ENCODE results near the gene TMEM53. TPM values are rescaled to one million over a fixed set of nuclear protein-coding genes. Genes with fewer than 3 reads are reported as not detected.

TMEM53 gene
- total and polyA plus RNA-seq, 2 of the 8 experiments (the other 6 are each of a cell fraction or from before 2014, with no cell fraction given) = 6.7 to 27.9 TPM

DNA sequence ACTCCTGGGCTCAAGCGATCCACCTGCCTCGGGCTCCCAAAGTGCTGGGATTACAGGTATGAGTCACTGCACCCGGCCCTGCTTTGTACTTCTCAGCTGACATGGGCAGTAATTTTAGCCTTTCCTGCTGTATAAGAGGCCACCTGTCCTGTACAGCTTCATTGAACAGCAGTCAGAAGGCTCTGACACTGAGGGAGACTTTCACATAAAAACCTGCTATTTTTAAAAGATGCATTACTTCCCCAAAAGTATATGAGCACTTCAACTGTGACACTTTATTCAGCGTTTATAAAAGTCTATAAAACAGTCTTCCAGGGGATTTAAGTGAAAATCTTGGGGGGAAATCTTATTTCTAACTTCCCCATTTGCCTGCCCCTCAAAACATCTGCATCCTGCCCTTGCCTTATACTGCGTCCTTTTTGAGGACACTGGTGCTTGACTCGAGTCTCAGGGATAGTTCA, 39.1 kb upstream of the TMEM53 start:
- H3K56ac ChIP-seq (replicated peaks; ENCODE audit: insufficient read length, low read depth, low read length) = no peak overlapping the region
- H3K79me1 ChIP-seq (ENCODE audit: low read depth, low read length) = no peaks in the 10 kb centered on the region
- CTCF ChIA-PET (ENCODE audit: partially characterized antibody) = interaction anchor here (1.5 to 10.2 kb wide), 3 partner anchors 11 to 18 kb away, joined by 4 to 107 read pairs (median 25); partner anchors contain the start of gene RNU5D-1
- no peak overlapping the region for H2BK20ac ChIP-seq (ENCODE audit: low read length)
- H3K23ac ChIP-seq (ENCODE audit: insufficient read length) = no peak overlapping the region
- peaks cover 0 to 3% (median 0%) of the 10 kb centered on the region in 4 experiments; a peak in 1 of 7 replicates for H3K27me3 ChIP-seq (replicated peaks in 1 of 4; ENCODE audit: control insufficient read depth in 3 of 4, extremely low read depth in 1 of 4, insufficient read depth in 3 of 4, low read length in 3 of 4)
- no peaks in the 10 kb centered on the region for H4K20me1 ChIP-seq (replicated peaks in 1 of 2; ENCODE audit: control insufficient read depth in 1 of 2, insufficient read depth in 2 of 2, low read length in 2 of 2)
- H2AFZ ChIP-seq (ENCODE audit: low read length) = no peak overlapping the region
- H3K4ac ChIP-seq (replicated peaks; ENCODE audit: insufficient read length, low read depth, low read length) = no peak overlapping the region
- H3K9me3 ChIP-seq (ENCODE audit: insufficient read depth in 2 of 2, low read depth in 1 of 2, low read length in 1 of 2) = no peaks in the 10 kb centered on the region; a peak in 1 of 4 replicates
- H4K5ac ChIP-seq (ENCODE audit: insufficient read length, low read depth, low read length) = no peak overlapping the region
- no peak overlapping the region for H3K9ac ChIP-seq (replicated peaks in 1 of 4; ENCODE audit: extremely low read depth in 1 of 4, low read depth in 3 of 4, low read length in 3 of 4)
- no peak overlapping the region for H2AK5ac ChIP-seq (ENCODE audit: low read depth, low read length)
- POLR2A ChIA-PET (ENCODE audit: partially characterized antibody) = interaction anchor here (1.1 to 3.6 kb wide), 3 partner anchors 8 to 106 kb away, joined by 4 to 30 read pairs (median 9); partner anchors contain the start of gene RNU5D-1
- H3K4me1 ChIP-seq (replicated peaks in 1 of 4; ENCODE audit: control insufficient read depth in 3 of 4, insufficient read depth in 4 of 4, low read length in 3 of 4) = no peaks in the 10 kb centered on the region; a peak in 2 of 7 replicates
- no peak for DNase-seq (ENCODE audit: low read depth in 1 of 2, low spot score in 2 of 2)
- FAIRE-seq = no peak
- H2BK12ac ChIP-seq (ENCODE audit: low read depth, low read length) = no peak overlapping the region
- no peaks in the 10 kb centered on the region for H3K79me2 ChIP-seq (ENCODE audit: control insufficient read depth in 1 of 2, insufficient read depth in 2 of 2, low read length in 2 of 2)
- H3K14ac ChIP-seq (ENCODE audit: insufficient read length) = no peak overlapping the region
- H3K23me2 ChIP-seq (ENCODE audit: low read depth, low read length) = no peaks in the 10 kb centered on the region; the same call in 1 of the 2 replicates
- H4K8ac ChIP-seq (ENCODE audit: extremely low read depth, insufficient read depth, low read length) = no peak overlapping the region
- H3K4me3 ChIP-seq (ENCODE audit: extremely low read depth in 1 of 4, insufficient read depth in 2 of 4, low read depth in 3 of 4, low read length in 4 of 4) = no peak overlapping the region
- TF ChIP-seq RFX5 (IDR thresholded peaks at IDR 0.05; ENCODE audit: borderline replicate concordance, low read depth, low read length) = no peak
- no peak for TF ChIP-seq CREB1 (IDR thresholded peaks at IDR 0.05)
- TF ChIP-seq POLR2AphosphoS5 (IDR thresholded peaks at IDR 0.05; ENCODE audit: low read depth, low read length) = no peak
- TF ChIP-seq, protein P1, sequence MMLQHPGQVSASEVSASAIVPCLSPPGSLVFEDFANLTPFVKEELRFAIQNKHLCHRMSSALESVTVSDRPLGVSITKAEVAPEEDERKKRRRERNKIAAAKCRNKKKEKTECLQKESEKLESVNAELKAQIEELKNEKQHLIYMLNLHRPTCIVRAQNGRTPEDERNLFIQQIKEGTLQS (IDR thresholded peaks at IDR 0.05; ENCODE audit: insufficient read depth, low read depth, low read length) = no peak
- TF ChIP-seq SP1 (IDR thresholded peaks at IDR 0.05; ENCODE audit: low read depth, low read length) = no peak
- no peak for TF ChIP-seq SIRT6 (IDR thresholded peaks at IDR 0.05; ENCODE audit: low read length)
- no peak for TF ChIP-seq EGR1 (IDR thresholded peaks at IDR 0.05; ENCODE audit: borderline replicate concordance, low read depth, low read length)
- TF ChIP-seq HDAC2 (IDR thresholded peaks at IDR 0.05; ENCODE audit: borderline replicate concordance in 1 of 2, low read depth in 2 of 2, low read length in 2 of 2) = no peak
- TF ChIP-seq EP300 (IDR thresholded peaks at IDR 0.05; ENCODE audit: borderline replicate concordance in 1 of 2, low read depth in 2 of 2, low read length in 2 of 2) = no peak
- no peak for TF ChIP-seq JUN (IDR thresholded peaks at IDR 0.05; ENCODE audit: low read depth, low read length)
- no peak for TF ChIP-seq CBX8 (IDR thresholded peaks at IDR 0.05; ENCODE audit: borderline replicate concordance, low read depth, low read length)
- TF ChIP-seq SIX5 (IDR thresholded peaks at IDR 0.05; ENCODE audit: low read depth, low read length) = no peak
- TF ChIP-seq, protein P2, sequence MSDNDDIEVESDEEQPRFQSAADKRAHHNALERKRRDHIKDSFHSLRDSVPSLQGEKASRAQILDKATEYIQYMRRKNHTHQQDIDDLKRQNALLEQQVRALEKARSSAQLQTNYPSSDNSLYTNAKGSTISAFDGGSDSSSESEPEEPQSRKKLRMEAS (IDR thresholded peaks at IDR 0.05) = no peak
- H3K27ac ChIP-seq (ENCODE audit: low read depth, low read length) = no peak overlapping the region
- no peaks in the 10 kb centered on the region for H3K36me3 ChIP-seq (ENCODE audit: control insufficient read depth in 2 of 4, insufficient read depth in 4 of 4, low read length in 3 of 4)
- H2BK120ac ChIP-seq (replicated peaks; ENCODE audit: low read depth, low read length) = no peak overlapping the region
- no peak overlapping the region for H4K91ac ChIP-seq (replicated peaks; ENCODE audit: insufficient read length, low read length)
- H2BK15ac ChIP-seq (ENCODE audit: low read length) = no peak overlapping the region
- H3K18ac ChIP-seq (ENCODE audit: extremely low read depth, low read length) = no peak overlapping the region
- H3K4me2 ChIP-seq (ENCODE audit: insufficient read depth in 1 of 2, low read depth in 2 of 2, low read length in 2 of 2) = no peak overlapping the region
- WGBS, 2 experiments (ENCODE audit: extremely low coverage in 1 of 2, insufficient coverage in 1 of 2, insufficient read length in 1 of 2, insufficient replicate concordance in 2 of 2, low coverage in 1 of 2, low lambda C conversion rate in 2 of 2, missing lambda C conversion rate in 1 of 2) = 84% methylated on average over 6 of the region's 6 CpGs; no CpG with 5 or more reads in 1 of the 2 experiments
- no peak overlapping the region for H2BK5ac ChIP-seq (ENCODE audit: low read depth, low read length)

Measured in H1 (cell line).